PC-3 (cell line): ENCODE data around the gene PLCB4.

Source experiments
- CTCF ChIP-seq: fragments of 300-600 bp; sonication (generic); conservative IDR thresholded peaks from 2 replicates; pipeline ENCODE4 v1.5.1; 2017; ENCODE audit warnings: antibody characterized with exemption, low read depth, mild to moderate bottlenecking, low read length
- EZH2 ChIP-seq: fragments of 300-600 bp; sonication (generic); IDR thresholded peaks from one replicate; pipeline ENCODE4 v1.6.1; 2017; ENCODE audit warnings: antibody characterized with exemption, mild to moderate bottlenecking, low read length; ENCODE audit not compliant: unreplicated experiment
- EZH2phosphoT487 ChIP-seq: fragments of 300-600 bp; sonication (generic); IDR thresholded peaks from 2 replicates; pipeline ENCODE4 v1.6.1; 2018; ENCODE audit warnings: mild to moderate bottlenecking, antibody characterized with exemption, low read length, borderline replicate concordance

- TF ChIP-seq CTCF (no peak), EZH2 (no peak), EZH2phosphoT487 (no peak)
Observed at GRCh38 chr20:9027626-9028025, 41.3 kb upstream of the PLCB4 start.
